Measurements from ENCODE around the gene FAM81A.
"Not testable (repeated sequence)": the region's sequence is repeated elsewhere in the genome, so short reads cannot be mapped to it uniquely, and the experiment has no call there.

DNA sequence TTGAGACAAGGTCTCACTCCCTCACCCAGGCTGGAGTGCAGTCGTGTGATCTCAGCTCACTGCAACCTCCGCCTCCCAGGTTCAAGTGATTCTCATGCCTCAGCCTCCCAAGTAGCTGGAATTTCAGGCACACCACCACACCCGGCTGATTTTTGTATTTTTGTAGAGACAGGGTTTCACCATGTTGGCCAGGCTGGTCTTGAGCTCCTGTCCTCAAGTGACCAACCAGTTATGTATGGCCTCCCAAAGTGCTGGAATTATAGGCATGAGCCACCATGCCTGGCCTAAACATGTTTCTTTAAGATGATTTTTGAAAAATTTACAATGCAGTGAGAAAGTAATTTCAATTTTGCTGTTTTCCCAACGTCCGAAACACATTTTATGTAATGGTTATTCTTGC lies 37.2 kb downstream of the FAM81A start:
- not testable (repeated sequence) for TF ChIP-seq CTCF, POLR2A (IDR thresholded peaks at IDR 0.05)

Data from heart left ventricle (tissue), 13 donors.